ENCODE measurements around the gene EXOC2. TPM values are rescaled to one million over a fixed set of nuclear protein-coding genes. Genes with fewer than 3 reads are reported as not detected.
A peak's percentile ranks its signal among the peaks of the same experiment; 100 is the strongest.

EXOC2 gene
- total RNA-seq, 1 experiment from 2014 or later, result 17.6 TPM

DNA sequence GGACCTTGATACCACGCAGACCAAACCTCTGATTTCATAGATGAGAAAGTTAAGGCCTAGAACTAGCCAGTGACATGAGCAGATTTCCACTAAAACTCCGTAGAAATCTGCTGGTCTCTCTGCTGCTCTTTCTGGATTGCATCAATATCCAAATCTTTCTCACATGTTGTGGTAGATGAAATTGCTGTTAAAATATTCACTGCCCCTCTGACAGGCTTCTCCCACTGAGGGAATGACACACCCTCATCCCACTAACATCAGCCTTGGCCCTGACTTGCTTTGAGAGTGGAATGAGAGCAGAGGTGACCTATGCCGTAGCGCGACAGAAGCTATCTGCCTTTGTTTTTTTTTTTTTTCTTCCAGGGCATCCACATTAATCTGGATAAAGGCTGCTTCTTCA is 20.4 kb upstream of the EXOC2 start:
- Histone ChIP-seq H3K27me3 (ENCODE audit: low read length) (no peaks in the 10 kb centered on the region), H3K9me3 (ENCODE audit: low read length) (no peaks in the 10 kb centered on the region), H3K79me2 (ENCODE audit: low read length) (no peaks in the 10 kb centered on the region), H3K27ac (ENCODE audit: low read length) (no peak overlapping the region), H3K9me2 (replicated peaks; ENCODE audit: insufficient read depth, low read length) (no peaks in the 10 kb centered on the region), H3K9ac (ENCODE audit: low read length) (no peak overlapping the region), H2AFZ (ENCODE audit: low read length) (no peak overlapping the region), H3K4me2 (ENCODE audit: low read depth, low read length, poor library complexity, severe bottlenecking) (no peak overlapping the region), H3K4me3 (ENCODE audit: low read length) (no peak overlapping the region), H3K4me1 (ENCODE audit: low read length) (peaks cover 31% of the 10 kb centered on the region), H4K20me1 (ENCODE audit: insufficient read depth, low read depth, low read length) (no peaks in the 10 kb centered on the region), H3K36me3 (ENCODE audit: insufficient read depth, low read length) (no peaks in the 10 kb centered on the region)
- no peak for DNase-seq

DNA sequence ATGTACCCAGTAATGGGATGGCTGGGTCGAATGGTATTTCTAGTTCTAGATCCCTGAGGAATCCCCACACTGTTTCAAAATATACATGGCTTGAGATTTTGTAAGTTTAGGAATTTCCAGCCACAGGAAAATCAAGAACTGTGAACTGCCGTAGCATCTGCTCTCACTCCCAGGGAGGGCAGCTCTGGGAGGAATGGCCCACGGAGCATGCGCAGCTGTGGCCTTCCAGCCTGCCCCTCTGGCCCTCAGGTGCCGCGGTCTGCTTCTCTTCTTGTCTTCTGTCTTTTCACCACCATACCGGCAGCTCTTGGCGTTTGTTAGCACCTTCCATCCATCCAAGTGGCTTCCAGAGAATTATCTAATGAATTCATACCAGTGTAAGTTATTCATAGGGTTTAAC is 19.9 kb upstream of the EXOC2 start:
- H3K36me3 ChIP-seq (ENCODE audit: insufficient read depth, low read length), result no peaks in the 10 kb centered on the region
- H3K27me3 ChIP-seq (ENCODE audit: low read length), result no peaks in the 10 kb centered on the region
- DNase-seq, result no peak
- H3K27ac ChIP-seq (ENCODE audit: low read length), result no peak overlapping the region
- no peaks in the 10 kb centered on the region for H4K20me1 ChIP-seq (ENCODE audit: insufficient read depth, low read depth, low read length)
- no peak overlapping the region for H2AFZ ChIP-seq (ENCODE audit: low read length)
- no peak overlapping the region for H3K4me3 ChIP-seq (ENCODE audit: low read length)
- H3K4me2 ChIP-seq (ENCODE audit: low read depth, low read length, poor library complexity, severe bottlenecking), result no peak overlapping the region
- H3K4me1 ChIP-seq (ENCODE audit: low read length), result peaks cover 32% of the 10 kb centered on the region
- H3K79me2 ChIP-seq (ENCODE audit: low read length), result no peaks in the 10 kb centered on the region
- H3K9me3 ChIP-seq (ENCODE audit: low read length), result no peaks in the 10 kb centered on the region
- H3K9me2 ChIP-seq (replicated peaks; ENCODE audit: insufficient read depth, low read length), result no peaks in the 10 kb centered on the region
- no peak overlapping the region for H3K9ac ChIP-seq (ENCODE audit: low read length)

DNA sequence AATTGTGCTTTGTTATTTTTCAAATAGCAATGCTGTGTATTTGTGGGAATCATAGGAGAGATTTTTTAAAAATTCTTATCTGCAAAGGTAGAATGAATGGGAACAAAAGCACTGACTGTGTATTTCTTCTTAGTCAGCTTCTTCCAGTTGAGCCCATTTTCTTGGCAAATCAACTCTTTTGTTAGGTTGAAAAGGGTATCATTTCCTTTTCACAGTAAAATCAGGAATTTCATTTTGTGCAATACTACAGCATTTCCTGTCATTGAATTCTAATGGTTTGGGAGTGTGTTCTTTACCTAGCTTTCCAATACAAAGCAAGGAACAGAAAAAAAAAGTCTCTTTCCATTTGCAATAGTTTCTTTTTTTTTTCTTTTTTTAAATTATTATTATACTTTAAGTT is 19.0 kb upstream of the EXOC2 start:
- no peaks in the 10 kb centered on the region for H3K9me2 ChIP-seq (replicated peaks; ENCODE audit: insufficient read depth, low read length)
- peak overlapping the region; percentile 69; the same call in 1 of the 2 replicates for H3K9ac ChIP-seq (ENCODE audit: low read length)
- no peaks in the 10 kb centered on the region for H3K79me2 ChIP-seq (ENCODE audit: low read length)
- no peaks in the 10 kb centered on the region for H3K27me3 ChIP-seq (ENCODE audit: low read length)
- peaks cover 32% of the 10 kb centered on the region for H3K4me1 ChIP-seq (ENCODE audit: low read length)
- H3K4me3 ChIP-seq (ENCODE audit: low read length), result 0 out of 2 replicates have a peak overlapping the region, but pooled peaks have one; percentile 66
- H3K9me3 ChIP-seq (ENCODE audit: low read length), result no peaks in the 10 kb centered on the region
- 0 out of 2 replicates have a peak overlapping the region, but pooled peaks have one; percentile 83 for H2AFZ ChIP-seq (ENCODE audit: low read length)
- no peak overlapping the region for H3K27ac ChIP-seq (ENCODE audit: low read length)
- H3K4me2 ChIP-seq (ENCODE audit: low read depth, low read length, poor library complexity, severe bottlenecking), result peak overlapping the region; percentile 76
- no peaks in the 10 kb centered on the region for H3K36me3 ChIP-seq (ENCODE audit: insufficient read depth, low read length)
- no peaks in the 10 kb centered on the region for H4K20me1 ChIP-seq (ENCODE audit: insufficient read depth, low read depth, low read length)
- DNase-seq, result no peak

DNA sequence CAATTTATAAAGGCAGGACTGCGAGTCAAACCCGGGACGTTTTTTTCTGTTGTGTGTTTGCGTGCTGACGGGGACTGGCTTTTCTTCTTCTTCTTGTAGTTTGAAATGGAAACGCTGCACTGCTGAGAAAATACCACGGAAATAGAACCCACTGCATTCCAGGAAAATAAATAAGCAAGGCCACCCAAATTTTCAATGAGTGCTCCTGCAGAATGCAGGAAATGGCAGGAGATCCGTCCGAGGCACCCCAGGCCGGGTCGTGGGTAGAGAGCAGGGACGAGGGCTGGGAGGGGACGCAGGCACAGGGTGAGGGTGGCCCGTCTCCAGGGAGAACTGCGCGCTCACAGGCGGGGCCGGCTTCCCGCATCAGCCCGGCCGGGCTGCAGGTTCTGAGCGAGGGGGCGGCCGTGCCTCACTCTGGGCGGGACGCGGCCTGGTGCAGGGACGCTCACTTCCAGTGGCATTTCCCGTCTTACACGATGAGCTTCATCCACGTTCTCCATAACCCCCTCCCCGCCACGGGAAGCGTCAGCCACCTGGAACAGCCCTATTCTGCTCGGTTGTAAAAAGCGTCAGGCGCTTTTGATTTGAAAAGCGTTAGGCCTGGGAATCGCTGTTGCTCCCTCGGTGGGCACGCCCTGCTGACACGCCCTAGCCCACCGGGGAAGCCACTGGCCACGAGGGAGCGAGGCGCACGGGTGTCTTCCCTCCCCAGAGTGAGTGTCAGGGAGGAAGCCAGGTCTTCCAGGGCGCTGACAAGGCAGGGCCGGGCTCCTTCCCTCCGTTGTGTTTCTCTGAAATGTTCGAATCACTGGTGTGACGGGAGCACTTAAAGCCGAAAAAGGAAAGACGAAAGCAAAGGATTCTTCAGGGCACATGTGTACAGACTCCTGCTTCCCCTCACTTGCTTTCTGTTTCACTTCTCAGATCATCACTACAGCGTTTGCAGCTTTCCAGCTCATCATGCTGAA is 17.9 kb upstream of the EXOC2 start:
- no peaks in the 10 kb centered on the region for H3K9me3 ChIP-seq (ENCODE audit: low read length)
- no peaks in the 10 kb centered on the region for H4K20me1 ChIP-seq (ENCODE audit: insufficient read depth, low read depth, low read length)
- H3K79me2 ChIP-seq (ENCODE audit: low read length), result no peaks in the 10 kb centered on the region
- H3K4me1 ChIP-seq (ENCODE audit: low read length), result peaks cover 32% of the 10 kb centered on the region
- H3K36me3 ChIP-seq (ENCODE audit: insufficient read depth, low read length), result no peaks in the 10 kb centered on the region
- no peaks in the 10 kb centered on the region for H3K27me3 ChIP-seq (ENCODE audit: low read length)
- peak overlapping the region; percentile 76 for H3K4me2 ChIP-seq (ENCODE audit: low read depth, low read length, poor library complexity, severe bottlenecking)
- DNase-seq, result peak; percentile 65
- peak overlapping the region; percentile 69 for H3K9ac ChIP-seq (ENCODE audit: low read length)
- peak overlapping the region; percentile 83 for H2AFZ ChIP-seq (ENCODE audit: low read length)
- H3K27ac ChIP-seq (ENCODE audit: low read length), result no peak overlapping the region
- H3K4me3 ChIP-seq (ENCODE audit: low read length), result peak overlapping the region; percentile 66
- no peaks in the 10 kb centered on the region for H3K9me2 ChIP-seq (replicated peaks; ENCODE audit: insufficient read depth, low read length)

DNA sequence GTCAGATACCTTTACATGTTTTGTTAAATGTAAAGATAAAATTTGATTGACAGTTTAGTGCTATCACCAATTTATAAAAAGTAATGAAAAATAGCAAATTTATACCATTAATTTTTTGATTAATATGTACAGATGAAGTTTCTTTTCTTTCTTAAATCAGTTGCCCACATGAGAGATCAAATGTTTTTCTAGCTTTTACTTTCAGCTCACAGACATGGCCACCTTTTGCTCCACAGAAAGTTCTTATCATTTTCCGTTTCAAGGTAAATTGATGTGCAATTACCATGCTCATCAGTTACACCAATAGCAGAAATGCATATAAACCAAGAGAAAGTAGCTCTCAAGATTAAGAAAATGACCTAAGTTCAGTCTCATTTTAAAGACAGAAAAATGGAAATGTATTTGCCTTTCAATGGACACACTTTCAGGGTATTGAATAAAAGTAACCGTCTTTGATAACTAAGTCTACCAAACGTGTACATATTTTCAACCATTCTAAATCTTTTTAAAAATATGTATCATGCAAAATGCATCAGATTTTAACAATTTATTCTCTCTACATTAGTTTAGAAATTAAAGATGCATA is 16.6 kb upstream of the EXOC2 start:
- no peak overlapping the region for H3K27ac ChIP-seq (ENCODE audit: low read length)
- no peak for DNase-seq
- no peaks in the 10 kb centered on the region for H3K9me2 ChIP-seq (replicated peaks; ENCODE audit: insufficient read depth, low read length)
- H3K9ac ChIP-seq (ENCODE audit: low read length), result no peak overlapping the region
- no peak overlapping the region for H3K4me2 ChIP-seq (ENCODE audit: low read depth, low read length, poor library complexity, severe bottlenecking)
- H2AFZ ChIP-seq (ENCODE audit: low read length), result no peak overlapping the region
- no peaks in the 10 kb centered on the region for H4K20me1 ChIP-seq (ENCODE audit: insufficient read depth, low read depth, low read length)
- H3K36me3 ChIP-seq (ENCODE audit: insufficient read depth, low read length), result no peaks in the 10 kb centered on the region
- H3K4me1 ChIP-seq (ENCODE audit: low read length), result peaks cover 32% of the 10 kb centered on the region
- no peaks in the 10 kb centered on the region for H3K9me3 ChIP-seq (ENCODE audit: low read length)
- no peak overlapping the region for H3K4me3 ChIP-seq (ENCODE audit: low read length)
- H3K27me3 ChIP-seq (ENCODE audit: low read length), result no peaks in the 10 kb centered on the region
- no peaks in the 10 kb centered on the region for H3K79me2 ChIP-seq (ENCODE audit: low read length)

DNA sequence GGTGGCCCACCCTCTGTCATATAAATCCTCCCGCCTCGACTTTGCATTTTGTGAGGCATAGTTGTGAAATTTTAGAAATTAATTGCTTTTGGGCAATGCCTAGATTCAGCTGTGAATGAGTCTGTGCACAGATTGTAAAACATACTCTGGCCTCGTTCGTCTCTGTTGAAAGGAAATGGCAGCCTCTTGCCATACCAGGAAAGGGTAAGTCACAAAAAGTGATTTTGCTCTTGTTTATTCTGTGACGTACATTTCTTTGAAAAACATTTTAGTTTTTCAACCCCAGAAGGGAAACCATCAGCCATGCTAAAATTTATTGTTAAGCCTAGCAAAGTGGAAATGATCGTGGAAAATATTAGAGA is 15.3 kb upstream of the EXOC2 start:
- Histone ChIP-seq H3K9me3 (ENCODE audit: low read length) (no peaks in the 10 kb centered on the region), H2AFZ (ENCODE audit: low read length) (no peak overlapping the region), H3K9ac (ENCODE audit: low read length) (no peak overlapping the region), H3K27me3 (ENCODE audit: low read length) (no peaks in the 10 kb centered on the region), H4K20me1 (ENCODE audit: insufficient read depth, low read depth, low read length) (no peaks in the 10 kb centered on the region), H3K79me2 (ENCODE audit: low read length) (no peaks in the 10 kb centered on the region), H3K4me1 (ENCODE audit: low read length) (peaks cover 32% of the 10 kb centered on the region), H3K9me2 (replicated peaks; ENCODE audit: insufficient read depth, low read length) (no peaks in the 10 kb centered on the region), H3K4me3 (ENCODE audit: low read length) (no peak overlapping the region), H3K27ac (ENCODE audit: low read length) (no peak overlapping the region), H3K36me3 (ENCODE audit: insufficient read depth, low read length) (no peaks in the 10 kb centered on the region), H3K4me2 (ENCODE audit: low read depth, low read length, poor library complexity, severe bottlenecking) (no peak overlapping the region)
- no peak for DNase-seq

DNA sequence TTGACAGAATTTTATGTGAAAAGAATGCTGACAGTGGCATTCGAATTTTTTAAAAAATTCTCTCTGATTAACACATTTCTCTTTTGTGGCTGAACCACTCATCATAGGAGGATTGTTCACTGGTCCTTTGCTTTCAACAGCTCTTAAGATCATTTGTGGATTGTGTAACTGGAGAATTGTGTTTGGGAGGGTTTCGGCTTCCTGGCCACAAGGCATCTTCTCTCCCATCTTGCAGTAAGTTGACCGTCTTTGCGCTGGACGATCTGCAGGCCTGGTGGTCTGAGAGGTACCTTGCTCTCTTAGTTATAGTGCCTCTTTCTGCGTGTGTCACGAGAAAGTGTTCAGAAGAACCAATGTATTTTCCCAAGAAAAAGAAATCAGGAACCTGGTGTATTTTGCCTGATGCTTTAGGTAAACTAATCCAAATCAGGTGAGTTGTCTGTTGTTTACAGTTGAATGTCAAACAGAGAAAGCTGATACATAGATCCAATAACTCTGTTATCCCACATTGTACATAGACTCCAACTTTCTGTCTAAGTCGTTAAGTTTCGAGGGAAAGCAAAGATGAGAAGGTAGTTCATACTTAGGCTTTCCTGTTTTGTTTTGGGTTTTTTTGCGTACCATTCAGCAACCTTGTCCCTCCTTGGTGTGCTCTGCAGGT is 14.8 kb upstream of the EXOC2 start:
- no peak overlapping the region for H3K4me3 ChIP-seq (ENCODE audit: low read length)
- H3K9ac ChIP-seq (ENCODE audit: low read length), result no peak overlapping the region
- no peak for DNase-seq
- no peak overlapping the region for H3K4me2 ChIP-seq (ENCODE audit: low read depth, low read length, poor library complexity, severe bottlenecking)
- H3K27me3 ChIP-seq (ENCODE audit: low read length), result no peaks in the 10 kb centered on the region
- H4K20me1 ChIP-seq (ENCODE audit: insufficient read depth, low read depth, low read length), result no peaks in the 10 kb centered on the region
- no peaks in the 10 kb centered on the region for H3K9me2 ChIP-seq (replicated peaks; ENCODE audit: insufficient read depth, low read length)
- no peak overlapping the region for H2AFZ ChIP-seq (ENCODE audit: low read length)
- H3K79me2 ChIP-seq (ENCODE audit: low read length), result no peaks in the 10 kb centered on the region
- peaks cover 32% of the 10 kb centered on the region for H3K4me1 ChIP-seq (ENCODE audit: low read length)
- no peak overlapping the region for H3K27ac ChIP-seq (ENCODE audit: low read length)
- H3K9me3 ChIP-seq (ENCODE audit: low read length), result no peaks in the 10 kb centered on the region
- no peaks in the 10 kb centered on the region for H3K36me3 ChIP-seq (ENCODE audit: insufficient read depth, low read length)

DNA sequence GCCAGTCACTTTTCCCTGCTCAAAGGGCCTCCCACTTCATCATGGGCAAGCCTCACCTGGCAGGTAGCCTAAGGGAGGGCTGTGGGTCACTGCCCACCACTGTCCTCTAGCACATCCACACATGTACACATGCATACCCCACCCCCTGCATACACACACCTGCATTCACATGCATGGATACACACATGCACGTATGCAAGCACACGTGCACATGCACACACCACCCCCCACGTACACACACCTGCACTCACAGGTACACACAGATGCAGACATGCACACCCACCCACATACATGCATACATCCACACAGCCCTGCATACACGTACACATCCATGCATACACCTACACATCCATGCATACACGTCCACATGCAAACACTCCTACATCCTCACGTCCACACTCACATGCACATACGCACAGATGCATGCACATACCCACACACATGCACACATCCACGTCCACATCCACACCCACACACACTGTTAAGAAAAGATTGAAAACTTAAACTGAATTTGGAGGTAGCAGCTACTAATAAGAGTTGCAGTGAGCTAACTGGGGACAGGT is 14.0 kb upstream of the EXOC2 start:
- Histone ChIP-seq H3K9me3 (ENCODE audit: low read length) (no peaks in the 10 kb centered on the region), H3K4me3 (ENCODE audit: low read length) (no peak overlapping the region), H3K9me2 (replicated peaks; ENCODE audit: insufficient read depth, low read length) (no peaks in the 10 kb centered on the region), H3K4me2 (ENCODE audit: low read depth, low read length, poor library complexity, severe bottlenecking) (no peak overlapping the region), H3K79me2 (ENCODE audit: low read length) (no peaks in the 10 kb centered on the region), H2AFZ (ENCODE audit: low read length) (no peak overlapping the region), H3K27me3 (ENCODE audit: low read length) (no peaks in the 10 kb centered on the region), H3K9ac (ENCODE audit: low read length) (no peak overlapping the region), H4K20me1 (ENCODE audit: insufficient read depth, low read depth, low read length) (no peaks in the 10 kb centered on the region), H3K36me3 (ENCODE audit: insufficient read depth, low read length) (no peaks in the 10 kb centered on the region), H3K4me1 (ENCODE audit: low read length) (peaks cover 32% of the 10 kb centered on the region), H3K27ac (ENCODE audit: low read length) (no peak overlapping the region)
- DNase-seq, result no peak
